ENCODE results near the gene TSPAN9. TPM values are rescaled to one million over a fixed set of nuclear protein-coding genes. Genes with fewer than 3 reads are reported as not detected.

Gene TSPAN9
- total RNA-seq, 1 donor from 2014 or later: 114 TPM

- no peak for TF ChIP-seq CTCF (IDR thresholded peaks at IDR 0.05)
- Mint-ChIP-seq H3K27ac (ENCODE audit: unreplicated experiment) (no peak overlapping the region), H3K9me3 (ENCODE audit: unreplicated experiment) (no peaks in the 10 kb centered on the region), H3K36me3 (ENCODE audit: unreplicated experiment) (no peaks in the 10 kb centered on the region), H3K27me3 (ENCODE audit: unreplicated experiment) (peaks cover 64% of the 10 kb centered on the region), H3K4me1 (ENCODE audit: unreplicated experiment) (no peaks in the 10 kb centered on the region), H3K4me3 (ENCODE audit: unreplicated experiment) (no peak overlapping the region)
- DNase-seq (ENCODE audit: extremely low spot score, unreplicated experiment): no peak
Measured at GRCh38 chr12:3320881-3321509, 243.8 kb downstream of the TSPAN9 start.

- H3K36me3 Mint-ChIP-seq (ENCODE audit: unreplicated experiment): no peaks in the 10 kb centered on the region
Measured at GRCh38 chr12:3321881-3322280, 244.7 kb downstream of the TSPAN9 start.

GRCh38 chr12:3323002-3323685 lies 246.0 kb downstream of the TSPAN9 start:
- no peak overlapping the region for H3K27ac Mint-ChIP-seq (ENCODE audit: unreplicated experiment)
- no peaks in the 10 kb centered on the region for H3K4me1 Mint-ChIP-seq (ENCODE audit: unreplicated experiment)
- DNase-seq (ENCODE audit: extremely low spot score, unreplicated experiment): no peak
- H3K36me3 Mint-ChIP-seq (ENCODE audit: unreplicated experiment): no peaks in the 10 kb centered on the region
- no peak overlapping the region for H3K4me3 Mint-ChIP-seq (ENCODE audit: unreplicated experiment)
- TF ChIP-seq CTCF (IDR thresholded peaks at IDR 0.05): no peak
- H3K27me3 Mint-ChIP-seq (ENCODE audit: unreplicated experiment): peaks cover 64% of the 10 kb centered on the region
- no peaks in the 10 kb centered on the region for H3K9me3 Mint-ChIP-seq (ENCODE audit: unreplicated experiment)

More at GRCh38 chr12:3321881-3322280, 244.7 kb downstream of the TSPAN9 start:
- Mint-ChIP-seq H3K9me3 (ENCODE audit: unreplicated experiment) (no peaks in the 10 kb centered on the region), H3K27ac (ENCODE audit: unreplicated experiment) (no peak overlapping the region), H3K4me1 (ENCODE audit: unreplicated experiment) (no peaks in the 10 kb centered on the region), H3K4me3 (ENCODE audit: unreplicated experiment) (no peak overlapping the region), H3K27me3 (ENCODE audit: unreplicated experiment) (peaks cover 65% of the 10 kb centered on the region)
- no peak for DNase-seq (ENCODE audit: extremely low spot score, unreplicated experiment)
- no peak for TF ChIP-seq CTCF (IDR thresholded peaks at IDR 0.05)

- H3K27me3 Mint-ChIP-seq (ENCODE audit: unreplicated experiment): peaks cover 51% of the 10 kb centered on the region
- no peak overlapping the region for H3K4me3 Mint-ChIP-seq (ENCODE audit: unreplicated experiment)
- H3K36me3 Mint-ChIP-seq (ENCODE audit: unreplicated experiment): no peaks in the 10 kb centered on the region
- H3K9me3 Mint-ChIP-seq (ENCODE audit: unreplicated experiment): no peaks in the 10 kb centered on the region
- TF ChIP-seq CTCF (IDR thresholded peaks at IDR 0.05): no peak
- H3K4me1 Mint-ChIP-seq (ENCODE audit: unreplicated experiment): no peaks in the 10 kb centered on the region
- no peak for DNase-seq (ENCODE audit: extremely low spot score, unreplicated experiment)
- no peak overlapping the region for H3K27ac Mint-ChIP-seq (ENCODE audit: unreplicated experiment)
Measured at GRCh38 chr12:3325736-3326135, 248.6 kb downstream of the TSPAN9 start.

GRCh38 chr12:3326156-3326849 lies 249.1 kb downstream of the TSPAN9 start:
- Mint-ChIP-seq H3K27ac (ENCODE audit: unreplicated experiment) (no peak overlapping the region), H3K4me1 (ENCODE audit: unreplicated experiment) (no peaks in the 10 kb centered on the region), H3K27me3 (ENCODE audit: unreplicated experiment) (peaks cover 50% of the 10 kb centered on the region), H3K36me3 (ENCODE audit: unreplicated experiment) (no peaks in the 10 kb centered on the region), H3K9me3 (ENCODE audit: unreplicated experiment) (no peaks in the 10 kb centered on the region), H3K4me3 (ENCODE audit: unreplicated experiment) (no peak overlapping the region)
- no peak for TF ChIP-seq CTCF (IDR thresholded peaks at IDR 0.05)
- no peak for DNase-seq (ENCODE audit: extremely low spot score, unreplicated experiment)
